Lower leg skin (tissue), 3 donors: ENCODE data around the gene DPPA5.

ENCODE experiments used
- POLR2A ChIP-seq, 2 donors: fragments of 450-650 bp; IDR thresholded peaks; one replicate each; pipeline ENCODE4 v1.6.1; 2016 to 2017; ENCODE audit warnings: antibody characterized with exemption in 2 of 2, mild to moderate bottlenecking in 1 of 2, moderate library complexity in 1 of 2
- TF ChIP-seq, protein P1 (sequence below), 3 donors: fragments of 450-650 bp; IDR thresholded peaks; one replicate each; pipeline ENCODE4 v1.5.1; 2016; ENCODE audit warnings: antibody characterized with exemption in 3 of 3, mild to moderate bottlenecking in 3 of 3, moderate library complexity in 2 of 3

DNA sequence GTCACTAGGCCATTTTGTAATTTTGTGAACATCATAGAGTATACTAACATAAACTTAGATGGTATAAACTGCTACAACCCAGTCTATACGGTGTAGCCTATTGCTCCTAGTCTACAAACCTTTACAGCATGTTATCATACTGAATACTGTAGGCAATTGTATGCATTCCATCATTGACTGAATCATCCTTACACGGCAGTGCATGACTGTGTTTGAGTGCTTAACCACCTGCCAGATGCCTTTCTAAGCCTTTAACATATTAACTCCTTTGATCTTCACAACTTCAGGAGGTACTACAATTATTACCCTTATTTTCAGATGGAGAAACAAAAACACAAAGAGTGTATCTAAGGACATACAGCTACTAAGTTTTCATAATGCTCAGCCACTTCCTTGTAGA is 14.0 kb downstream of the DPPA5 start:
- TF ChIP-seq, protein P1, sequence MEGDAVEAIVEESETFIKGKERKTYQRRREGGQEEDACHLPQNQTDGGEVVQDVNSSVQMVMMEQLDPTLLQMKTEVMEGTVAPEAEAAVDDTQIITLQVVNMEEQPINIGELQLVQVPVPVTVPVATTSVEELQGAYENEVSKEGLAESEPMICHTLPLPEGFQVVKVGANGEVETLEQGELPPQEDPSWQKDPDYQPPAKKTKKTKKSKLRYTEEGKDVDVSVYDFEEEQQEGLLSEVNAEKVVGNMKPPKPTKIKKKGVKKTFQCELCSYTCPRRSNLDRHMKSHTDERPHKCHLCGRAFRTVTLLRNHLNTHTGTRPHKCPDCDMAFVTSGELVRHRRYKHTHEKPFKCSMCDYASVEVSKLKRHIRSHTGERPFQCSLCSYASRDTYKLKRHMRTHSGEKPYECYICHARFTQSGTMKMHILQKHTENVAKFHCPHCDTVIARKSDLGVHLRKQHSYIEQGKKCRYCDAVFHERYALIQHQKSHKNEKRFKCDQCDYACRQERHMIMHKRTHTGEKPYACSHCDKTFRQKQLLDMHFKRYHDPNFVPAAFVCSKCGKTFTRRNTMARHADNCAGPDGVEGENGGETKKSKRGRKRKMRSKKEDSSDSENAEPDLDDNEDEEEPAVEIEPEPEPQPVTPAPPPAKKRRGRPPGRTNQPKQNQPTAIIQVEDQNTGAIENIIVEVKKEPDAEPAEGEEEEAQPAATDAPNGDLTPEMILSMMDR (IDR thresholded peaks at IDR 0.05), result no peak
- TF ChIP-seq POLR2A (IDR thresholded peaks at IDR 0.05), result no peak
